Measurements from ENCODE around the gene ATP7B.

The ATP7B gene

GRCh38 chr13:52029569-52029968, 18.3 kb upstream of the ATP7B start:
- FAIRE-seq (no peak), DNase-seq (ENCODE audit: insufficient read length, low spot score) (no peak)
- TF ChIP-seq TAF1 (IDR thresholded peaks at IDR 0.05; ENCODE audit: low read depth, low read length) (no peak), POU2F2 (IDR thresholded peaks at IDR 0.05; ENCODE audit: low read depth, low read length) (no peak), POLR2A (IDR thresholded peaks at IDR 0.05; ENCODE audit: low read depth, low read length) (no peak), POLR2AphosphoS5 (IDR thresholded peaks at IDR 0.05; ENCODE audit: low read depth, low read length) (no peak), PAX5 (IDR thresholded peaks at IDR 0.05; ENCODE audit: insufficient read depth, low read length, severe bottlenecking) (no peak), SPI1 (IDR thresholded peaks at IDR 0.05; ENCODE audit: low read depth, low read length) (no peak)

GRCh38 chr13:52027832-52028231, 16.6 kb upstream of the ATP7B start:
- FAIRE-seq: no peak
- no peak for TF ChIP-seq POLR2A (IDR thresholded peaks at IDR 0.05; ENCODE audit: low read depth, low read length)
- no peak for TF ChIP-seq PAX5 (IDR thresholded peaks at IDR 0.05; ENCODE audit: insufficient read depth, low read length, severe bottlenecking)
- TF ChIP-seq TAF1 (IDR thresholded peaks at IDR 0.05; ENCODE audit: low read depth, low read length): no peak
- TF ChIP-seq SPI1 (IDR thresholded peaks at IDR 0.05; ENCODE audit: low read depth, low read length): no peak
- TF ChIP-seq POU2F2 (IDR thresholded peaks at IDR 0.05; ENCODE audit: low read depth, low read length): no peak
- no peak for TF ChIP-seq POLR2AphosphoS5 (IDR thresholded peaks at IDR 0.05; ENCODE audit: low read depth, low read length)
- no peak for DNase-seq (ENCODE audit: insufficient read length, low spot score)

DNA sequence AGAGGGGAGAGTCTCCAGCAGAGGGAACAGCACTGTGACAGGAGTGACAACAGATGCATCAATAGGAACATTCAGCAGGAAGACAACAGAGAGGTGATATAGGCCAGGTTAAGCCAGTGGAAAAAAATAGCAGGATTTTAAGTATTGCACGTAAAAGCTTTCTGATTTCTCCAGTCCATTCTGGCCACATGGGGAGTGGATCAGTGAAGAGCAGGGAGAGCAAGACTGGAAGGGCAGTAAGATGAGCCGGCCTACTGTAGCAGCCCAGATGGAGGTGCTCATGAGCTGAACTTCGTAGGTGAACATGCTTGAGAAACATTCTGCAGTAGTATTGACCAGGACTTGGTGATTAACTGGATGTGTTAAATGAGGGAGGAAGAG, 15.0 kb upstream of the ATP7B start:
- no peak for FAIRE-seq
- no peak for DNase-seq (ENCODE audit: insufficient read length, low spot score)
- TF ChIP-seq POLR2A (IDR thresholded peaks at IDR 0.05; ENCODE audit: low read depth, low read length) (no peak), POLR2AphosphoS5 (IDR thresholded peaks at IDR 0.05; ENCODE audit: low read depth, low read length) (no peak), SPI1 (IDR thresholded peaks at IDR 0.05; ENCODE audit: low read depth, low read length) (no peak), POU2F2 (IDR thresholded peaks at IDR 0.05; ENCODE audit: low read depth, low read length) (no peak), PAX5 (IDR thresholded peaks at IDR 0.05; ENCODE audit: insufficient read depth, low read length, severe bottlenecking) (no peak), TAF1 (IDR thresholded peaks at IDR 0.05; ENCODE audit: low read depth, low read length) (no peak)

GRCh38 chr13:52025475-52026245, 14.4 kb upstream of the ATP7B start:
- TF ChIP-seq POLR2A (IDR thresholded peaks at IDR 0.05; ENCODE audit: low read depth, low read length): no peak
- TF ChIP-seq POU2F2 (IDR thresholded peaks at IDR 0.05; ENCODE audit: low read depth, low read length): no peak
- TF ChIP-seq POLR2AphosphoS5 (IDR thresholded peaks at IDR 0.05; ENCODE audit: low read depth, low read length): no peak
- TF ChIP-seq TAF1 (IDR thresholded peaks at IDR 0.05; ENCODE audit: low read depth, low read length): no peak
- no peak for TF ChIP-seq PAX5 (IDR thresholded peaks at IDR 0.05; ENCODE audit: insufficient read depth, low read length, severe bottlenecking)
- TF ChIP-seq SPI1 (IDR thresholded peaks at IDR 0.05; ENCODE audit: low read depth, low read length): no peak
- no peak for DNase-seq (ENCODE audit: insufficient read length, low spot score)
- FAIRE-seq: no peak

DNA sequence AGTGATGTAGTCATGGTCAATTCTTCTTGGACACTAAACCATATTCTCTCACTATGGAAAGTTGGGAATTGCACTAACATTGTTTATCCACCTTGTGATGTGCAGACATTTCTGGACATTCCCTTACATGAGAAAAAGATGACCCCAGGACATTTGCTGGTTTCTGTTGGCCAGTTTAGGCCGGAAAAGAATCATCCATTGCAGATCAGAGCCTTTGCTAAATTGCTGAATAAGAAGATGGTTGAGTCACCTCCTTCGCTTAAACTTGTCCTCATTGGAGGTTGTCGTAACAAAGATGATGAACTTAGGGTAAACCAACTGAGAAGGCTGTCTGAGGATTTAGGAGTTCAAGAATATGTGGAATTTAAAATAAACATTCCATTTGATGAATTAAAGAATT, 13.2 kb upstream of the ATP7B start, which contains the start of gene UTP14C:
TSS of gene UTP14C (plus strand) at position 211 of the 400 bp plus-strand sequence. CDS start 4,114 bp downstream, outside the sequence.
- DNase-seq (ENCODE audit: insufficient read length, low spot score) (no peak), FAIRE-seq (no peak)

DNA sequence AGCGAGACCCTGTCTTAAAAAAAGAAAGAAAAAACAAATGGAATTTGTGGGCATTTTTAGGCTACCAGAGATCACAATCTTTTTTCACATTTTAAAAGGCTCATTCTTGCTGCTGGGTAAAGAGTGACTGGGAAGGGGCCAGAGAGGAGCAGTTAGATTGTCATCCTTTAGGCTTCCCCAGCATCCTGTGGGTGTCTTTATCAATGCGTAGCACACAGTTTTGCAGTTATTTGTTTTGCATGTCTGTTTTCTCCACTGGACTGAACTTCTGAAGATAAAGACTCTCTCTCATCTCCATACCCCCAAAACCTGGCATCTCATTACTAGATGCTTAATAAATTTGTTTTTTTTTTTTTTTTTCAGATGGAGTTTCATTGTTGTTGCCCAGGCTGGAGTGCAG, 11.1 kb upstream of the ATP7B start:
- no peak for DNase-seq (ENCODE audit: insufficient read length, low spot score)
- no peak for FAIRE-seq
- TF ChIP-seq POLR2A (IDR thresholded peaks at IDR 0.05; ENCODE audit: low read depth, low read length) (no peak), TAF1 (IDR thresholded peaks at IDR 0.05; ENCODE audit: low read depth, low read length) (no peak), PAX5 (IDR thresholded peaks at IDR 0.05; ENCODE audit: insufficient read depth, low read length, severe bottlenecking) (no peak), POLR2AphosphoS5 (IDR thresholded peaks at IDR 0.05; ENCODE audit: low read depth, low read length) (no peak), SPI1 (IDR thresholded peaks at IDR 0.05; ENCODE audit: low read depth, low read length) (no peak), POU2F2 (IDR thresholded peaks at IDR 0.05; ENCODE audit: low read depth, low read length) (no peak)

More for the DNA sequence above, 13.2 kb upstream of the ATP7B start, which contains the start of gene UTP14C:
- no peak for TF ChIP-seq POLR2A (IDR thresholded peaks at IDR 0.05; ENCODE audit: low read depth, low read length)
- no peak for TF ChIP-seq POLR2AphosphoS5 (IDR thresholded peaks at IDR 0.05; ENCODE audit: low read depth, low read length)
- no peak for TF ChIP-seq PAX5 (IDR thresholded peaks at IDR 0.05; ENCODE audit: insufficient read depth, low read length, severe bottlenecking)
- TF ChIP-seq SPI1 (IDR thresholded peaks at IDR 0.05; ENCODE audit: low read depth, low read length): no peak
- TF ChIP-seq POU2F2 (IDR thresholded peaks at IDR 0.05; ENCODE audit: low read depth, low read length): no peak
- TF ChIP-seq TAF1 (IDR thresholded peaks at IDR 0.05; ENCODE audit: low read depth, low read length): no peak

DNA sequence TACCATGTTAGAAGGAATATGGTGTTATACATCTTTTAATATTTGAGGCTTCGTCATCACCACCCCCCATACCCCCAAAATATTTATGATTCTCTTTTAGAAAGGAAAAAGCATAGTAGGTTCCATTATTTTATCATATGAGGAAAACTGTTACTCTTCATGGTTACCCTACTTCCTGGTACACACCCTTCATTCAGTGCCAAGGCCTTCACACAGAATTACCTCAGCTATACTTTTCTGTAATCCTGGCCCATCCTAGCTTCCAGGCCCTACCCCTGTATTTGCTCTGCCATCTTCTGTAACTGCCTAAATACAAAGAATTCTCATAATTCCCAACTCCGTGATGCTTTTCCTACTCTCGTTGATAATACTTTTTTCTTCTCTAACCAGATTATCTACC, 8.9 kb upstream of the ATP7B start:
- FAIRE-seq (no peak), DNase-seq (ENCODE audit: insufficient read length, low spot score) (no peak)
- TF ChIP-seq SPI1 (IDR thresholded peaks at IDR 0.05; ENCODE audit: low read depth, low read length) (no peak), POLR2A (IDR thresholded peaks at IDR 0.05; ENCODE audit: low read depth, low read length) (no peak), POU2F2 (IDR thresholded peaks at IDR 0.05; ENCODE audit: low read depth, low read length) (no peak), PAX5 (IDR thresholded peaks at IDR 0.05; ENCODE audit: insufficient read depth, low read length, severe bottlenecking) (no peak), POLR2AphosphoS5 (IDR thresholded peaks at IDR 0.05; ENCODE audit: low read depth, low read length) (no peak), TAF1 (IDR thresholded peaks at IDR 0.05; ENCODE audit: low read depth, low read length) (no peak)

GRCh38 chr13:52016296-52016695, 5.0 kb upstream of the ATP7B start:
- FAIRE-seq (no peak), DNase-seq (ENCODE audit: insufficient read length, low spot score) (no peak)
- TF ChIP-seq POLR2A (IDR thresholded peaks at IDR 0.05; ENCODE audit: low read depth, low read length) (no peak), POLR2AphosphoS5 (IDR thresholded peaks at IDR 0.05; ENCODE audit: low read depth, low read length) (no peak), SPI1 (IDR thresholded peaks at IDR 0.05; ENCODE audit: low read depth, low read length) (no peak), POU2F2 (IDR thresholded peaks at IDR 0.05; ENCODE audit: low read depth, low read length) (no peak), TAF1 (IDR thresholded peaks at IDR 0.05; ENCODE audit: low read depth, low read length) (no peak), PAX5 (IDR thresholded peaks at IDR 0.05; ENCODE audit: insufficient read depth, low read length, severe bottlenecking) (no peak)

DNA sequence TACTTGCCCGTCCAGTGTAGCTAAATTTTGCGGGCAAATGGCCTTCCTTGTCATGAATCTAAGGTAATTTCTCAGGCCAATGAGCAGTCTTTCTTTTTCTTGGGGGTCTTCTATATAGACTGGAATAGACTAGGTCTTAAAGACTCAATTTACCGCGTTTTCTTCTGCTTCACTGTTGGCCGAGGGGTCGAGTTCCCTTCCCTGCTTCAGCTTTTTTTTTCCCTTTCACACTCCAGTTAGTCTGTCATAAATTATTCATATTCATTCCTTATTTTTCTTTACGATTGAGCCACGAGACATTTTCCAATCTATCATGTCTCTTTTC, 1.2 kb upstream of the ATP7B start:
- TF ChIP-seq POU2F2 (IDR thresholded peaks at IDR 0.05; ENCODE audit: low read depth, low read length) (no peak), POLR2A (IDR thresholded peaks at IDR 0.05; ENCODE audit: low read depth, low read length) (no peak), POLR2AphosphoS5 (IDR thresholded peaks at IDR 0.05; ENCODE audit: low read depth, low read length) (no peak), SPI1 (IDR thresholded peaks at IDR 0.05; ENCODE audit: low read depth, low read length) (no peak), PAX5 (IDR thresholded peaks at IDR 0.05; ENCODE audit: insufficient read depth, low read length, severe bottlenecking) (no peak), TAF1 (IDR thresholded peaks at IDR 0.05; ENCODE audit: low read depth, low read length) (no peak)
- DNase-seq (ENCODE audit: insufficient read length, low spot score) (no peak), FAIRE-seq (no peak)
